H9 (cell line): Measurements from ENCODE around the gene FHIT. TPM values are rescaled to one million over a fixed set of nuclear protein-coding genes. Genes with fewer than 3 reads are reported as not detected.

Source experiments
- DNase-seq: peaks from one replicate; pipeline ENCODE4 v3.0.0-alpha.2; 2017
- H2AFZ ChIP-seq: one replicate; pipeline ENCODE4 v1.6.1; 2013; ENCODE audit warnings: mild to moderate bottlenecking, low read length, control low read depth, moderate library complexity
- H2AK5ac ChIP-seq: 2 replicates; pipeline ENCODE4 v1.6.1; 2013; ENCODE audit warnings: low read length, control low read depth, mixed read lengths; ENCODE audit not compliant: insufficient read length
- H2BK120ac ChIP-seq: one replicate; pipeline ENCODE4 v1.6.1; 2013; ENCODE audit warnings: low read depth, mild to moderate bottlenecking, low read length, control low read depth, inconsistent platforms; ENCODE audit not compliant: poor library complexity, severe bottlenecking
- H2BK12ac ChIP-seq: 2 replicates; pipeline ENCODE4 v1.6.1; 2013; ENCODE audit warnings: low read length, control low read depth, mixed read lengths, low read depth; ENCODE audit not compliant: insufficient read length
- H2BK15ac ChIP-seq: 2 replicates; pipeline ENCODE4 v1.6.1; 2013; ENCODE audit warnings: low read depth, low read length, control low read depth
- H2BK20ac ChIP-seq: one replicate; pipeline ENCODE4 v1.6.1; 2013; ENCODE audit warnings: low read depth, mild to moderate bottlenecking, low read length, control low read depth, inconsistent platforms; ENCODE audit not compliant: poor library complexity, severe bottlenecking
- H2BK5ac ChIP-seq: 2 replicates; pipeline ENCODE4 v1.6.1; 2013; ENCODE audit warnings: low read length, control low read depth, mixed read lengths; ENCODE audit not compliant: insufficient read length
- H3K14ac ChIP-seq: 2 replicates; pipeline ENCODE4 v1.6.1; 2013; ENCODE audit warnings: low read length, control low read depth; ENCODE audit not compliant: insufficient read depth
- H3K18ac ChIP-seq: 2 replicates; pipeline ENCODE4 v1.6.1; 2013; ENCODE audit warnings: low read depth, mild to moderate bottlenecking, mixed read lengths, low read length, control low read depth; ENCODE audit not compliant: insufficient read length
- H3K23ac ChIP-seq: 2 replicates; pipeline ENCODE4 v1.6.1; 2013; ENCODE audit warnings: low read length, control low read depth, mixed read lengths, low read depth; ENCODE audit not compliant: insufficient read length
- H3K23me2 ChIP-seq: 2 replicates; pipeline ENCODE4 v1.6.1; 2013; ENCODE audit warnings: low read depth, mild to moderate bottlenecking, mixed read lengths, low read length, control low read depth; ENCODE audit not compliant: insufficient read length, poor library complexity, severe bottlenecking
- H3K27ac ChIP-seq: 2 replicates; pipeline ENCODE4 v1.5.1; 2013; ENCODE audit warnings: low read length, control low read depth, mixed read lengths, low read depth; ENCODE audit not compliant: insufficient read length
- H3K27me3 ChIP-seq: 2 replicates; pipeline ENCODE4 v1.6.1; 2013; ENCODE audit warnings: low read length, control low read depth, inconsistent platforms; ENCODE audit not compliant: insufficient read depth
- H3K4ac ChIP-seq: 2 replicates; pipeline ENCODE4 v1.6.1; 2013; ENCODE audit warnings: low read depth, mild to moderate bottlenecking, control low read depth, inconsistent platforms, low read length, moderate library complexity
- H3K4me1 ChIP-seq: 2 replicates; pipeline ENCODE4 v1.6.1; 2013; ENCODE audit warnings: low read length, control low read depth, inconsistent platforms; ENCODE audit not compliant: insufficient read depth
- H3K4me2 ChIP-seq: 2 replicates; pipeline ENCODE4 v1.6.1; 2013; ENCODE audit warnings: low read length, control low read depth, mixed read lengths; ENCODE audit not compliant: insufficient read length, insufficient read depth
- H3K56ac ChIP-seq: 2 replicates; pipeline ENCODE4 v1.6.1; 2013; ENCODE audit warnings: low read depth, mild to moderate bottlenecking, mixed read lengths, low read length, control low read depth; ENCODE audit not compliant: insufficient read length
- H3K79me1 ChIP-seq: 2 replicates; pipeline ENCODE4 v1.6.1; 2013; ENCODE audit warnings: low read depth, mild to moderate bottlenecking, moderate library complexity, low read length, control low read depth, inconsistent platforms; ENCODE audit not compliant: insufficient read depth, poor library complexity, severe bottlenecking
- H3K79me2 ChIP-seq: 2 replicates; pipeline ENCODE4 v1.6.1; 2013; ENCODE audit warnings: low read length, control low read depth, inconsistent platforms; ENCODE audit not compliant: insufficient read depth
- H3K9ac ChIP-seq: 2 replicates; pipeline ENCODE4 v1.6.1; 2013; ENCODE audit warnings: low read length, control low read depth, mixed read lengths; ENCODE audit not compliant: insufficient read length; ENCODE audit errors: extremely low read depth
- H3K9me3 ChIP-seq: one replicate; pipeline ENCODE4 v1.6.1; 2013; ENCODE audit warnings: low read depth, low read length, inconsistent platforms; ENCODE audit not compliant: control insufficient read depth
- H3T11ph ChIP-seq: one replicate; pipeline ENCODE4 v1.6.1; 2013; ENCODE audit warnings: mild to moderate bottlenecking, low read length, control low read depth, inconsistent platforms
- H4K20me1 ChIP-seq: one replicate; pipeline ENCODE4 v1.6.1; 2013; ENCODE audit not compliant: control insufficient read depth, insufficient read length, insufficient read depth
- H4K5ac ChIP-seq: 2 replicates; pipeline ENCODE4 v1.6.1; 2013; ENCODE audit warnings: low read depth, mild to moderate bottlenecking, mixed read lengths, low read length, control low read depth; ENCODE audit not compliant: insufficient read length
- H4K8ac ChIP-seq: replicated peaks from 2 replicates; pipeline ENCODE4 v1.6.1; 2013; ENCODE audit warnings: low read length, control low read depth, mixed read lengths, low read depth; ENCODE audit not compliant: insufficient read length
- H4K91ac ChIP-seq: 2 replicates; pipeline ENCODE4 v1.6.1; 2013; ENCODE audit warnings: low read depth, mild to moderate bottlenecking, moderate library complexity, mixed read lengths, low read length, control low read depth; ENCODE audit not compliant: insufficient read length
- H3K27ac Mint-ChIP-seq, 3 experiments: 2 replicates in 2 of 3; 3 replicates in 1 of 3; pipeline ENCODE4 v1.8.0; 2020 to 2021; ENCODE audit warnings: mixed read lengths in 3 of 3, mild to moderate bottlenecking in 1 of 3, moderate library complexity in 1 of 3
- H3K27me3 Mint-ChIP-seq: 2 replicates; pipeline ENCODE4 v1.8.0; 2021; ENCODE audit warnings: low read depth, mild to moderate bottlenecking, moderate library complexity, mixed read lengths
- H3K36me3 Mint-ChIP-seq, 3 experiments: 2 replicates in 2 of 3; 3 replicates in 1 of 3; pipeline ENCODE4 v1.8.0; 2020 to 2021; ENCODE audit warnings: low read depth in 3 of 3, mixed read lengths in 3 of 3; ENCODE audit not compliant: insufficient read depth in 1 of 3
- H3K4me1 Mint-ChIP-seq, 2 experiments: 2 replicates each; pipeline ENCODE4 v1.8.0; 2020; ENCODE audit warnings: mixed read lengths in 2 of 2
- H3K4me3 Mint-ChIP-seq, 2 experiments: 2 replicates in 1 of 2; 3 replicates in 1 of 2; pipeline ENCODE4 v1.8.0; 2020 to 2021; ENCODE audit warnings: mild to moderate bottlenecking in 2 of 2, mixed read lengths in 2 of 2, moderate library complexity in 1 of 2
- H3K9me3 Mint-ChIP-seq, 2 experiments: 2 replicates in 1 of 2; 3 replicates in 1 of 2; pipeline ENCODE4 v1.8.0; 2020; ENCODE audit warnings: mild to moderate bottlenecking in 2 of 2, mixed read lengths in 2 of 2, moderate library complexity in 1 of 2
- WGBS: extraction: QIAGEN DNeasy Blood & Tissue Kit; methylation state at CpG from one replicate; pipeline ENCODE4 v1.1.7; 2013; ENCODE audit warnings: missing lambda C conversion rate, low lambda C conversion rate, mixed read lengths; ENCODE audit not compliant: insufficient read length; ENCODE audit errors: extremely low coverage; 5-methylcytosine and 5-hydroxymethylcytosine counted together
- total RNA-seq: library from RNA; stranded (reverse); gene quantifications from 2 replicates; pipeline ENCODE4 v1.2.1, GENCODE V29; 2021
- TF ChIP-seq, protein P1 (sequence below): fragments of 200-600 bp; sonication (generic); conservative IDR thresholded peaks from 3 replicates; pipeline ENCODE4 v1.8.0; 2021; ENCODE audit warnings: antibody characterized with exemption, mild to moderate bottlenecking

Gene FHIT
- total RNA-seq, 1 experiment from 2014 or later: 3.0 TPM

DNA sequence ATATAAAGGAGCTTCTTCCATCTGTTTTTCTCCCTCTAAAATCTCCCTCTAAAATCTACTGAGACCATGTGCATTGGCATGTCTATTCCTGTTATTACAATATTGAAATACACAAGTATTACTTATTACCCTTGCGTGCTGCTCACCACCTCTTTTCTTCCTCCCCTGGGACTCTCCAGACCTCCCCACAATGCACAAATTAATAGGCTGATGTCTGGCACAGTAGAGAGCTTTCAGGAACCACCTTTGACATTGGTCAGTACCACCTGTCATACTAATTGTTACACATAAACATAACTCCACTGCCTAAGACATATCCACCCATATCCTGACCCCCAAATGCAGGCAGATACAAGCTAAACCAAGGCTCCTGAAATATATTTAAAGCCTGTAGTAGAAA lies 722.6 kb downstream of the FHIT start:
- Histone ChIP-seq H3K18ac (no peak overlapping the region), H3T11ph (no peak overlapping the region), H3K79me2 (no peaks in the 10 kb centered on the region), H3K9me3 (no peaks in the 10 kb centered on the region), H4K8ac (no peak overlapping the region), H3K4ac (no peak overlapping the region), H4K20me1 (no peaks in the 10 kb centered on the region), H2AFZ (no peak overlapping the region), H3K27ac (no peak overlapping the region), H2BK20ac (no peak overlapping the region), H2BK15ac (no peak overlapping the region), H3K79me1 (no peaks in the 10 kb centered on the region), H3K27me3 (no peaks in the 10 kb centered on the region), H3K14ac (no peak overlapping the region), H3K23me2 (no peaks in the 10 kb centered on the region), H2AK5ac (no peak overlapping the region), H2BK120ac (no peak overlapping the region), H3K4me2 (no peak overlapping the region), H2BK12ac (no peak overlapping the region), H3K56ac (no peak overlapping the region), H4K91ac (no peak overlapping the region), H4K5ac (no peak overlapping the region), H3K4me1 (no peaks in the 10 kb centered on the region), H3K23ac (no peak overlapping the region), H2BK5ac (no peak overlapping the region), H3K9ac (no peak overlapping the region)
- Mint-ChIP-seq H3K27me3 (no peaks in the 10 kb centered on the region; the same call in 1 of the 2 replicates), H3K27ac (no peak overlapping the region), H3K9me3 (peaks cover 3% of the 10 kb centered on the region in 2 experiments; a peak in 1 of 5 replicates), H3K4me3 (no peak overlapping the region), H3K4me1 (no peaks in the 10 kb centered on the region), H3K36me3 (no peaks in the 10 kb centered on the region; a peak in 1 of 7 replicates)
- no peak for DNase-seq
- WGBS: no CpG with 5 or more reads among the region's 1 CpG
- TF ChIP-seq, protein P1, sequence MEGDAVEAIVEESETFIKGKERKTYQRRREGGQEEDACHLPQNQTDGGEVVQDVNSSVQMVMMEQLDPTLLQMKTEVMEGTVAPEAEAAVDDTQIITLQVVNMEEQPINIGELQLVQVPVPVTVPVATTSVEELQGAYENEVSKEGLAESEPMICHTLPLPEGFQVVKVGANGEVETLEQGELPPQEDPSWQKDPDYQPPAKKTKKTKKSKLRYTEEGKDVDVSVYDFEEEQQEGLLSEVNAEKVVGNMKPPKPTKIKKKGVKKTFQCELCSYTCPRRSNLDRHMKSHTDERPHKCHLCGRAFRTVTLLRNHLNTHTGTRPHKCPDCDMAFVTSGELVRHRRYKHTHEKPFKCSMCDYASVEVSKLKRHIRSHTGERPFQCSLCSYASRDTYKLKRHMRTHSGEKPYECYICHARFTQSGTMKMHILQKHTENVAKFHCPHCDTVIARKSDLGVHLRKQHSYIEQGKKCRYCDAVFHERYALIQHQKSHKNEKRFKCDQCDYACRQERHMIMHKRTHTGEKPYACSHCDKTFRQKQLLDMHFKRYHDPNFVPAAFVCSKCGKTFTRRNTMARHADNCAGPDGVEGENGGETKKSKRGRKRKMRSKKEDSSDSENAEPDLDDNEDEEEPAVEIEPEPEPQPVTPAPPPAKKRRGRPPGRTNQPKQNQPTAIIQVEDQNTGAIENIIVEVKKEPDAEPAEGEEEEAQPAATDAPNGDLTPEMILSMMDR: no peak
